Urinary bladder (tissue), 4 donors: Measurements from ENCODE around the gene AOX1. TPM values are rescaled to one million over a fixed set of nuclear protein-coding genes. Genes with fewer than 3 reads are reported as not detected.
"Not testable (repeated sequence)": the region's sequence is repeated elsewhere in the genome, so short reads cannot be mapped to it uniquely, and the experiment has no call there.

Experiments
- DNase-seq: peaks from one replicate; pipeline ENCODE4 v3.0.0-alpha.2; 2015; ENCODE audit errors: extremely low spot score
- H3K27ac ChIP-seq: one replicate; pipeline ENCODE4 v1.5.1; 2013; ENCODE audit warnings: low read depth, mild to moderate bottlenecking, moderate library complexity
- H3K36me3 ChIP-seq: one replicate; pipeline ENCODE4 v1.6.1; 2013; ENCODE audit warnings: mild to moderate bottlenecking, moderate library complexity; ENCODE audit not compliant: insufficient read depth
- H3K4me1 ChIP-seq: one replicate; pipeline ENCODE4 v1.6.1; 2013; ENCODE audit warnings: mild to moderate bottlenecking, moderate library complexity; ENCODE audit not compliant: insufficient read depth
- H3K4me3 ChIP-seq: one replicate; pipeline ENCODE4 v1.5.1; 2013; ENCODE audit warnings: low read depth, low read length
- WGBS: extraction: QIAGEN DNeasy Blood & Tissue Kit; methylation state at CpG from one replicate; pipeline ENCODE4 v1.1.7; 2013; 5-methylcytosine and 5-hydroxymethylcytosine counted together
- polyA plus RNA-seq: library from polyadenylated mRNA; stranded (reverse); fragments of 200-250 nt; gene quantifications from one replicate; pipeline ENCODE4 v1.2.3, GENCODE V29; 2013
- total RNA-seq: library from RNA; depleted of rRNA; stranded (reverse); fragments of >200 nt; gene quantifications from one replicate; pipeline ENCODE4 v1.2.3, GENCODE V29; 2014
- donor health status: healthy with polysubstance abuse.
- donor health status: healthy.

The AOX1 gene
- total and polyA plus RNA-seq, 2 donors = 6.0 to 140 TPM

GRCh38 chr2:200591308-200591707 lies 5.5 kb downstream of the AOX1 start:
- Histone ChIP-seq H3K27ac (no peak overlapping the region), H3K4me1 (peaks cover 1% of the 10 kb centered on the region), H3K36me3 (no peaks in the 10 kb centered on the region), H3K4me3 (no peak overlapping the region)
- no peak for DNase-seq
- 89% methylated on average over 5 of the region's 5 CpGs for WGBS

- Histone ChIP-seq H3K4me3 (no peak overlapping the region), H3K4me1 (peaks cover 1% of the 10 kb centered on the region), H3K27ac (no peak overlapping the region), H3K36me3 (no peaks in the 10 kb centered on the region)
- DNase-seq = no peak
- 54% methylated on average over 1 of the region's 1 CpG for WGBS
These were observed 6.7 kb downstream of the AOX1 start for GRCh38 chr2:200592406-200593075.

- Histone ChIP-seq H3K36me3 (no peaks in the 10 kb centered on the region), H3K27ac (no peak overlapping the region), H3K4me3 (no peak overlapping the region), H3K4me1 (peaks cover 1% of the 10 kb centered on the region)
- DNase-seq = no peak
- 55% methylated on average over 1 of the region's 1 CpG for WGBS
These were observed 8.1 kb downstream of the AOX1 start for GRCh38 chr2:200593905-200594304.

GRCh38 chr2:200595913-200596312 lies 10.1 kb downstream of the AOX1 start:
- 77% methylated on average over 3 of the region's 3 CpGs for WGBS
- Histone ChIP-seq H3K4me1 (peaks cover 1% of the 10 kb centered on the region), H3K36me3 (no peaks in the 10 kb centered on the region), H3K27ac (no peak overlapping the region), H3K4me3 (no peak overlapping the region)
- no peak for DNase-seq

- H3K36me3 ChIP-seq = no peaks in the 10 kb centered on the region
- DNase-seq = no peak
- H3K4me3 ChIP-seq = no peak overlapping the region
- H3K27ac ChIP-seq = no peak overlapping the region
- H3K4me1 ChIP-seq = peaks cover 1% of the 10 kb centered on the region
- WGBS = 80% methylated on average over 5 of the region's 5 CpGs
These were observed 11.2 kb downstream of the AOX1 start for GRCh38 chr2:200596774-200597570.

- DNase-seq = no peak
- peaks cover 1% of the 10 kb centered on the region for H3K4me1 ChIP-seq
- H3K36me3 ChIP-seq = no peaks in the 10 kb centered on the region
- H3K4me3 ChIP-seq = no peak overlapping the region
- WGBS = 82% methylated on average over 3 of the region's 3 CpGs
- H3K27ac ChIP-seq = no peak overlapping the region
These were observed 13.4 kb downstream of the AOX1 start for GRCh38 chr2:200599206-200599605.

- 31% methylated on average over 7 of the region's 7 CpGs for WGBS
- Histone ChIP-seq H3K27ac (no peak overlapping the region), H3K36me3 (no peaks in the 10 kb centered on the region), H3K4me1 (peaks cover 1% of the 10 kb centered on the region), H3K4me3 (no peak overlapping the region)
- DNase-seq = no peak
These were observed 14.9 kb downstream of the AOX1 start for GRCh38 chr2:200600549-200601225.

GRCh38 chr2:200602584-200602983 lies 16.8 kb downstream of the AOX1 start:
- DNase-seq = no peak
- H3K4me3 ChIP-seq = no peak overlapping the region
- WGBS = 98% methylated on average over 4 of the region's 4 CpGs
- no peaks in the 10 kb centered on the region for H3K36me3 ChIP-seq
- H3K4me1 ChIP-seq = no peaks in the 10 kb centered on the region
- no peak overlapping the region for H3K27ac ChIP-seq

GRCh38 chr2:200603972-200604371 lies 18.2 kb downstream of the AOX1 start:
- no peak overlapping the region for H3K4me3 ChIP-seq
- no peak overlapping the region for H3K27ac ChIP-seq
- H3K4me1 ChIP-seq = no peaks in the 10 kb centered on the region
- 85% methylated on average over 3 of the region's 3 CpGs for WGBS
- DNase-seq = no peak
- H3K36me3 ChIP-seq = no peaks in the 10 kb centered on the region

GRCh38 chr2:200604571-200605255 lies 18.9 kb downstream of the AOX1 start:
- H3K27ac ChIP-seq = no peak overlapping the region
- no peak overlapping the region for H3K4me3 ChIP-seq
- DNase-seq = no peak
- 68% methylated on average over 5 of the region's 5 CpGs for WGBS
- no peaks in the 10 kb centered on the region for H3K36me3 ChIP-seq
- no peaks in the 10 kb centered on the region for H3K4me1 ChIP-seq

GRCh38 chr2:200608341-200609027 lies 22.7 kb downstream of the AOX1 start:
- 76% methylated on average over 3 of the region's 3 CpGs for WGBS
- peaks cover under 1% of the 10 kb centered on the region for H3K36me3 ChIP-seq

GRCh38 chr2:200609028-200609614 lies 23.3 kb downstream of the AOX1 start:
- Histone ChIP-seq H3K27ac (no peak overlapping the region), H3K4me1 (no peaks in the 10 kb centered on the region), H3K4me3 (no peak overlapping the region), H3K36me3 (peaks cover 2% of the 10 kb centered on the region)
- DNase-seq = no peak

More at GRCh38 chr2:200608341-200609027, 22.7 kb downstream of the AOX1 start:
- H3K27ac ChIP-seq = no peak overlapping the region
- DNase-seq = no peak
- no peak overlapping the region for H3K4me3 ChIP-seq
- no peaks in the 10 kb centered on the region for H3K4me1 ChIP-seq

- not testable (repeated sequence) for H3K36me3 ChIP-seq, H3K4me3 ChIP-seq, DNase-seq, H3K27ac ChIP-seq, H3K4me1 ChIP-seq
- WGBS = 93% methylated on average over 3 of the region's 3 CpGs
These were observed 24.4 kb downstream of the AOX1 start for GRCh38 chr2:200610217-200610616.
